Gastrocnemius medialis (tissue), 4 donors: ENCODE results near the gene ENTHD1. TPM values are rescaled to one million over a fixed set of nuclear protein-coding genes. Genes with fewer than 3 reads are reported as not detected.

Source experiments
- ATAC-seq, 2 donors: fragments of 150-250 bp; one replicate each; pipeline ENCODE4 v1.9.1; 2016
- DNase-seq, 2 donors: peaks; one replicate each; pipeline ENCODE4 v3.0.0-alpha.2; 2019
- H3K27ac ChIP-seq, 4 donors: fragments of 200-600 bp; sonication (generic); 1 replicate in 1 of 4; 2 replicates in 3 of 4; pipeline ENCODE4 v1.5.1; 2016 to 2018; ENCODE audit warnings: mild to moderate bottlenecking in 2 of 4, moderate library complexity in 1 of 4
- H3K27me3 ChIP-seq, 3 donors: fragments of 200-600 bp; sonication (generic) in 2 of 3; 1 replicate in 1 of 3; 2 replicates in 2 of 3; pipeline versions ENCODE4 v1.5.1 to v1.6.0; 2016 to 2019; ENCODE audit warnings: mild to moderate bottlenecking in 1 of 3, moderate library complexity in 1 of 3
- H3K36me3 ChIP-seq, 2 donors: fragments of 200-600 bp; sonication (generic) in 1 of 2; one replicate each; pipeline ENCODE4 v1.5.1; 2017 to 2018
- H3K4me1 ChIP-seq, 2 donors: fragments of 200-600 bp; sonication (generic) in 1 of 2; one replicate each; pipeline ENCODE4 v1.5.1; 2016 to 2017; ENCODE audit warnings: mild to moderate bottlenecking in 2 of 2
- H3K4me3 ChIP-seq, 4 donors: fragments of 200-600 bp; sonication (generic) in 3 of 4; 1 replicate in 1 of 4; 2 replicates in 3 of 4; pipeline ENCODE4 v1.5.1; 2016 to 2019; ENCODE audit warnings: mild to moderate bottlenecking in 2 of 4
- H3K9me3 ChIP-seq, 3 donors: fragments of 200-600 bp; sonication (generic) in 2 of 3; 1 replicate in 1 of 3; 2 replicates in 2 of 3; pipeline ENCODE4 v1.5.1; 2016 to 2019
- CTCF ChIP-seq, 5 experiments: fragments of 450-650 bp in 3 of 5; fragments of 200-600 bp in 2 of 5; sonication (generic) in 2 of 5; IDR thresholded peaks in 4 of 5; conservative IDR thresholded peaks in 1 of 5; 1 replicate in 4 of 5; 2 replicates in 1 of 5; pipeline ENCODE4 v1.5.1; 2016 to 2019; ENCODE audit warnings: antibody characterized with exemption in 5 of 5, mild to moderate bottlenecking in 3 of 5, moderate library complexity in 3 of 5
- POLR2A ChIP-seq, 2 donors: fragments of 450-650 bp; IDR thresholded peaks; one replicate each; pipeline ENCODE4 v1.6.1; 2017; ENCODE audit warnings: antibody characterized with exemption in 2 of 2, mild to moderate bottlenecking in 2 of 2, moderate library complexity in 2 of 2
- in situ Hi-C, 4 donors: fragments of 200-750 bp; cut with MboI; loops; one replicate each; pipeline versions ENCODE4 v1.15.0 to v1.8.0; 2017; ENCODE audit warnings: low sequenced_read_pairs in 4 of 4
- intact Hi-C: fragments of 100-400 bp; cut with DNase I; formaldehyde crosslinking; loops from one replicate; pipeline ENCODE4 v1.15.1; 2023; ENCODE audit warnings: low total_unique reads
- total RNA-seq, 4 donors: library from RNA; depleted of rRNA; stranded (reverse); fragments of >200 nt; gene quantifications; one replicate each; pipeline versions ENCODE4 v1.1.0 to v1.2.3, GENCODE V29; 2016

ENTHD1 gene
- total RNA-seq, 4 donors from 2014 or later: not detected

- H3K27ac ChIP-seq: no peak overlapping the region
- H3K36me3 ChIP-seq: no peaks in the 10 kb centered on the region
- intact Hi-C loops: loop anchor here (1.0 kb wide), 1 partner anchor 91 kb away; no protein-coding TSS in a partner anchor
- H3K27me3 ChIP-seq: peaks cover 19 to 27% (median 22%) of the 10 kb centered on the region in 3 donors
- in situ Hi-C loops: no loop called here
- H3K4me1 ChIP-seq: no peaks in the 10 kb centered on the region
- H3K4me3 ChIP-seq: no peak overlapping the region
- TF ChIP-seq POLR2A (IDR thresholded peaks at IDR 0.05): no peak
- TF ChIP-seq CTCF (IDR thresholded peaks at IDR 0.05 in 4 of 5, conservative IDR thresholded peaks at IDR 0.05 in 1 of 5): peak in 4 of 5 experiments; percentile 12 to 40 (median 25)
- DNase-seq: no peak
- no peak for ATAC-seq
- H3K9me3 ChIP-seq: no peaks in the 10 kb centered on the region
Measured at GRCh38 chr22:39932918-39933649, 39.5 kb upstream of the ENTHD1 start.

GRCh38 chr22:39932166-39932565 lies 38.6 kb upstream of the ENTHD1 start:
- intact Hi-C loops (no loop called here), in situ Hi-C loops (no loop called here)
- DNase-seq (no peak), ATAC-seq (no peak)
- no peak for TF ChIP-seq CTCF (IDR thresholded peaks at IDR 0.05 in 4 of 5, conservative IDR thresholded peaks at IDR 0.05 in 1 of 5)
- TF ChIP-seq POLR2A (IDR thresholded peaks at IDR 0.05): no peak
- Histone ChIP-seq H3K27me3 (peaks cover 18 to 32% (median 19%) of the 10 kb centered on the region in 3 donors), H3K27ac (no peak overlapping the region), H3K9me3 (no peaks in the 10 kb centered on the region), H3K4me1 (no peaks in the 10 kb centered on the region), H3K36me3 (no peaks in the 10 kb centered on the region), H3K4me3 (no peak overlapping the region)

- intact Hi-C loops: no loop called here
- Histone ChIP-seq H3K4me3 (no peak overlapping the region), H3K4me1 (no peaks in the 10 kb centered on the region), H3K27me3 (peaks cover 18 to 42% (median 28%) of the 10 kb centered on the region in 3 donors), H3K36me3 (no peaks in the 10 kb centered on the region), H3K9me3 (no peaks in the 10 kb centered on the region), H3K27ac (no peak overlapping the region)
- in situ Hi-C loops: no loop called here
- DNase-seq (no peak), ATAC-seq (no peak)
- TF ChIP-seq POLR2A (IDR thresholded peaks at IDR 0.05) (no peak), CTCF (IDR thresholded peaks at IDR 0.05 in 4 of 5, conservative IDR thresholded peaks at IDR 0.05 in 1 of 5) (no peak)
Measured at GRCh38 chr22:39931251-39931650, 37.7 kb upstream of the ENTHD1 start.

GRCh38 chr22:39928536-39929520 lies 35.3 kb upstream of the ENTHD1 start:
- peaks cover 30 to 52% (median 36%) of the 10 kb centered on the region in 3 donors for H3K27me3 ChIP-seq
- TF ChIP-seq POLR2A (IDR thresholded peaks at IDR 0.05) (no peak), CTCF (IDR thresholded peaks at IDR 0.05 in 4 of 5, conservative IDR thresholded peaks at IDR 0.05 in 1 of 5) (no peak)

More at GRCh38 chr22:39928536-39929520, 35.3 kb upstream of the ENTHD1 start:
- Histone ChIP-seq H3K27ac (no peak overlapping the region), H3K4me1 (no peaks in the 10 kb centered on the region), H3K36me3 (no peaks in the 10 kb centered on the region), H3K4me3 (no peak overlapping the region), H3K9me3 (no peaks in the 10 kb centered on the region)
- in situ Hi-C loops: no loop called here
- DNase-seq: no peak
- intact Hi-C loops: no loop called here
- ATAC-seq: no peak
